GM12892 (cell line): Measurements from ENCODE around the gene TSGA10IP.

Experiments
- POLR2AphosphoS5 ChIP-seq: IDR thresholded peaks from 2 replicates; pipeline ENCODE4 v1.6.1; 2011; ENCODE audit warnings: low read depth, low read length, control low read depth
- TAF1 ChIP-seq: IDR thresholded peaks from 2 replicates; pipeline ENCODE4 v1.6.1; 2011; ENCODE audit warnings: low read depth, mild to moderate bottlenecking, control low read depth, low read length, borderline replicate concordance

GRCh38 chr11:65952052-65952521 is 6.8 kb downstream of the TSGA10IP start:
- no peak for TF ChIP-seq POLR2AphosphoS5
- TF ChIP-seq TAF1, result no peak
